ENCODE results near the gene A1BG.
"Not testable (repeated sequence)": the region's sequence is repeated elsewhere in the genome, so short reads cannot be mapped to it uniquely, and the experiment has no call there.

DNA sequence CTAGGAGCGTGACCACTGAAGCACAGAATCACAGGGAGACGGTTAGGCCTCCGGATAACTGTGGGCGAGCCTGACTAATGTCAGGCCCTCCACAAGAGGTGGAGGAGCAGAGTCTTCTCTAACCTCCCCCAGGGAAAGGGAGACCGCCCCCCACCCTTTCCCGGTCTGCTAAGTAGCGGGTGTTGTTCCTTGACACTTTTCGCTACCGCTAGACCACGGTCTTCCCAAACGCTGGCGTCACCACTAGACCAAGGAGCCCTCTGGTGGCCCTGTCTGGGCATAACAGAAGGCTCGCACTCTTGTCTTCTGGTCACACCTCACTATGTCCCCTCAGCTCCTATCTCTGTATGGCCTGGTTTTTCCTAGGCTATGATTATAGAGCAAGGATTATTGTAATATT is 42.6 kb downstream of the A1BG start:
- TF ChIP-seq POLR2AphosphoS5 (IDR thresholded peaks at IDR 0.05; ENCODE audit: borderline replicate concordance, low read depth, low read length); EZH2 (IDR thresholded peaks at IDR 0.05): not testable (repeated sequence)

All from SK-N-MC (cell line).